Endometrium (tissue), 2 donors: ENCODE data around the gene L3MBTL1.
"Not testable (repeated sequence)": the region's sequence is repeated elsewhere in the genome, so short reads cannot be mapped to it uniquely, and the experiment has no call there.

Source experiments
- FAIRE-seq: peaks from 2 replicates; lab custom pipeline; 2012; peaks lifted over from hg19 to GRCh38; lab: Jason Lieb, UNC
- donor health status: control.
- donor health status: control.

Gene L3MBTL1

GRCh38 chr20:43507150-43508080 lies at the start of gene L3MBTL1:
Gene L3MBTL1, plus strand, starts transcription at chr20:43507697. Its CDS starts 5,807 bp downstream, at chr20:43513504.
- FAIRE-seq = no peak

- no peak for FAIRE-seq
These were observed 49.0 kb upstream of the L3MBTL1 start for GRCh38 chr20:43458422-43458924.

GRCh38 chr20:43459022-43459942 lies 48.2 kb upstream of the L3MBTL1 start:
- FAIRE-seq = no peak

- no peak for FAIRE-seq
These were observed 47.2 kb upstream of the L3MBTL1 start for GRCh38 chr20:43460172-43460829.

GRCh38 chr20:43460830-43461200 lies 46.7 kb upstream of the L3MBTL1 start:
- no peak for FAIRE-seq

- FAIRE-seq = no peak
These were observed 45.4 kb upstream of the L3MBTL1 start for GRCh38 chr20:43461894-43462659.

GRCh38 chr20:43462660-43463526 lies 44.6 kb upstream of the L3MBTL1 start:
- FAIRE-seq = no peak

- FAIRE-seq = no peak
These were observed 43.8 kb upstream of the L3MBTL1 start for GRCh38 chr20:43463527-43464218.

GRCh38 chr20:43464219-43464790 lies 43.2 kb upstream of the L3MBTL1 start:
- FAIRE-seq = no peak

- no peak for FAIRE-seq
These were observed 41.9 kb upstream of the L3MBTL1 start for GRCh38 chr20:43465625-43465943.

- no peak for FAIRE-seq
These were observed 39.9 kb upstream of the L3MBTL1 start for GRCh38 chr20:43467589-43467988.

GRCh38 chr20:43472671-43473380 lies 34.7 kb upstream of the L3MBTL1 start:
- FAIRE-seq = no peak

GRCh38 chr20:43473381-43473704 lies 34.2 kb upstream of the L3MBTL1 start:
- FAIRE-seq = no peak

GRCh38 chr20:43477193-43477592 lies 30.3 kb upstream of the L3MBTL1 start:
- FAIRE-seq = no peak

GRCh38 chr20:43477619-43478018 lies 29.9 kb upstream of the L3MBTL1 start:
- FAIRE-seq = no peak

- no peak for FAIRE-seq
These were observed 17.5 kb upstream of the L3MBTL1 start for GRCh38 chr20:43490038-43490437.

GRCh38 chr20:43492101-43492500 lies 15.4 kb upstream of the L3MBTL1 start:
- no peak for FAIRE-seq

GRCh38 chr20:43495388-43495787 lies 12.1 kb upstream of the L3MBTL1 start:
- no peak for FAIRE-seq

- not testable (repeated sequence) for FAIRE-seq
These were observed 5.5 kb upstream of the L3MBTL1 start for GRCh38 chr20:43502021-43502420.
